H1 (cell line): Measurements from ENCODE around the gene ETFB. TPM values are rescaled to one million over a fixed set of nuclear protein-coding genes. Genes with fewer than 3 reads are reported as not detected.

Experiments
- CTCF ChIA-PET: fragments of 300-600 bp; sonication (Branson Sonifier 250); formaldehyde crosslinking; loops from one replicate; lab custom pipeline; 2021; ENCODE audit not compliant: partially characterized antibody; lab: Charles Lee
- POLR2A ChIA-PET: fragments of 300-600 bp; sonication (Branson Sonifier 250); formaldehyde crosslinking; loops from one replicate; lab custom pipeline; 2021; ENCODE audit warnings: inconsistent platforms; ENCODE audit not compliant: partially characterized antibody; lab: Charles Lee
- DNase-seq, 2 experiments: peaks; one replicate each; pipeline versions ENCODE4 v3.0.0 to v3.0.0-alpha.2; 2010 to 2022; ENCODE audit warnings: low spot score in 2 of 2, low read depth in 1 of 2, mixed read lengths in 1 of 2
- FAIRE-seq: peaks from 2 replicates; lab custom pipeline; 2011; peaks lifted over from hg19 to GRCh38; lab: Jason Lieb, UNC
- H2AFZ ChIP-seq: 2 replicates; pipeline ENCODE4 v1.8.1; 2012; ENCODE audit warnings: low read length, inconsistent platforms
- H2AK5ac ChIP-seq: 2 replicates; pipeline ENCODE4 v1.6.1; 2013; ENCODE audit warnings: low read depth, low read length
- H2BK120ac ChIP-seq: replicated peaks from 2 replicates; pipeline ENCODE3; 2013; ENCODE audit warnings: low read depth, low read length, inconsistent platforms
- H2BK12ac ChIP-seq: 2 replicates; pipeline ENCODE4 v1.6.1; 2013; ENCODE audit warnings: low read depth, low read length
- H2BK15ac ChIP-seq: 2 replicates; pipeline ENCODE4 v1.6.1; 2013; ENCODE audit warnings: low read length
- H2BK20ac ChIP-seq: 2 replicates; pipeline ENCODE4 v1.6.1; 2013; ENCODE audit warnings: low read length
- H2BK5ac ChIP-seq: 2 replicates; pipeline ENCODE4 v1.6.1; 2013; ENCODE audit warnings: low read depth, low read length
- H3K14ac ChIP-seq: 2 replicates; pipeline ENCODE4 v1.6.1; 2013; ENCODE audit warnings: inconsistent platforms; ENCODE audit not compliant: insufficient read length
- H3K18ac ChIP-seq: 2 replicates; pipeline ENCODE4 v1.6.1; 2013; ENCODE audit warnings: low read length; ENCODE audit errors: extremely low read depth
- H3K23ac ChIP-seq: 2 replicates; pipeline ENCODE4 v1.6.1; 2013; ENCODE audit warnings: inconsistent platforms; ENCODE audit not compliant: insufficient read length
- H3K23me2 ChIP-seq: 2 replicates; pipeline ENCODE4 v1.6.1; 2013; ENCODE audit warnings: low read depth, low read length
- H3K27ac ChIP-seq: 2 replicates; pipeline ENCODE4 v1.6.1; 2011; ENCODE audit warnings: low read depth, low read length, inconsistent platforms
- H3K27me3 ChIP-seq, 4 experiments: replicated peaks in 1 of 4; 1 replicate in 1 of 4; 2 replicates in 3 of 4; pipeline versions ENCODE4 v1.6.1 to v1.8.1; 2011 to 2013; ENCODE audit warnings: low read length in 3 of 4, mild to moderate bottlenecking in 3 of 4, inconsistent platforms in 2 of 4, mixed read lengths in 2 of 4, moderate library complexity in 1 of 4; ENCODE audit not compliant: control insufficient read depth in 3 of 4, insufficient read depth in 3 of 4; ENCODE audit errors: extremely low read depth in 1 of 4
- H3K36me3 ChIP-seq, 4 experiments: 2 replicates each; pipeline versions ENCODE4 v1.6.1 to v1.8.1; 2011 to 2013; ENCODE audit warnings: mild to moderate bottlenecking in 4 of 4, low read length in 3 of 4, moderate library complexity in 2 of 4, control low read depth in 1 of 4, inconsistent platforms in 1 of 4; ENCODE audit not compliant: insufficient read depth in 4 of 4, control insufficient read depth in 2 of 4
- H3K4ac ChIP-seq: replicated peaks from 2 replicates; pipeline ENCODE3; 2013; ENCODE audit warnings: low read length, low read depth, mixed read lengths, inconsistent platforms; ENCODE audit not compliant: insufficient read length
- H3K4me1 ChIP-seq, 4 experiments: replicated peaks in 1 of 4; 1 replicate in 1 of 4; 2 replicates in 3 of 4; pipeline versions ENCODE4 v1.6.1 to v1.8.1; 2011 to 2013; ENCODE audit warnings: low read length in 3 of 4, inconsistent platforms in 2 of 4, mixed read lengths in 1 of 4; ENCODE audit not compliant: insufficient read depth in 4 of 4, control insufficient read depth in 3 of 4
- H3K4me2 ChIP-seq, 2 experiments: 2 replicates each; pipeline versions ENCODE4 v1.6.1 to v1.8.1; 2011 to 2013; ENCODE audit warnings: low read depth in 2 of 2, low read length in 2 of 2, control low read depth in 1 of 2, inconsistent platforms in 1 of 2, mild to moderate bottlenecking in 1 of 2; ENCODE audit not compliant: insufficient read depth in 1 of 2
- H3K4me3 ChIP-seq, 4 experiments: fragments of 200-600, 300-600 bp in 1 of 4; sonication (generic), shearing (Covaris generic), sonication (Bioruptor Twin) in 1 of 4; 2 replicates each; pipeline versions ENCODE4 v1.5.1 to v1.8.1; 2011 to 2016; ENCODE audit warnings: low read length in 4 of 4, low read depth in 3 of 4, control low read depth in 2 of 4, inconsistent platforms in 2 of 4, mild to moderate bottlenecking in 2 of 4, mixed read lengths in 1 of 4, moderate library complexity in 1 of 4; ENCODE audit not compliant: insufficient read depth in 2 of 4; ENCODE audit errors: extremely low read depth in 1 of 4
- H3K56ac ChIP-seq: replicated peaks from 2 replicates; pipeline ENCODE3; 2013; ENCODE audit warnings: low read depth, mild to moderate bottlenecking, mixed read lengths, low read length, inconsistent platforms; ENCODE audit not compliant: insufficient read length
- H3K79me1 ChIP-seq: 2 replicates; pipeline ENCODE4 v1.6.1; 2013; ENCODE audit warnings: low read depth, low read length, control low read depth
- H3K79me2 ChIP-seq, 2 experiments: 2 replicates each; pipeline versions ENCODE4 v1.6.1 to v1.8.1; 2012 to 2013; ENCODE audit warnings: low read length in 2 of 2, mild to moderate bottlenecking in 2 of 2, inconsistent platforms in 1 of 2; ENCODE audit not compliant: insufficient read depth in 2 of 2, control insufficient read depth in 1 of 2
- H3K9ac ChIP-seq, 4 experiments: replicated peaks in 1 of 4; 1 replicate in 1 of 4; 2 replicates in 3 of 4; pipeline versions ENCODE4 v1.6.1 to v1.8.1; 2011 to 2013; ENCODE audit warnings: low read depth in 3 of 4, low read length in 3 of 4, control low read depth in 2 of 4, mild to moderate bottlenecking in 2 of 4, moderate library complexity in 2 of 4, inconsistent platforms in 1 of 4; ENCODE audit errors: extremely low read depth in 1 of 4
- H3K9me3 ChIP-seq, 2 experiments: 2 replicates each; pipeline versions ENCODE4 v1.6.1 to v1.8.1; 2012 to 2013; ENCODE audit warnings: mild to moderate bottlenecking in 2 of 2, moderate library complexity in 2 of 2, control low read depth in 1 of 2, inconsistent platforms in 1 of 2, low read depth in 1 of 2, low read length in 1 of 2, mixed read lengths in 1 of 2; ENCODE audit not compliant: insufficient read depth in 2 of 2
- H4K20me1 ChIP-seq, 2 experiments: replicated peaks in 1 of 2; 2 replicates each; pipeline versions ENCODE3 to v1.8.1; 2011 to 2013; ENCODE audit warnings: inconsistent platforms in 2 of 2, low read length in 2 of 2, mild to moderate bottlenecking in 1 of 2; ENCODE audit not compliant: insufficient read depth in 2 of 2, control insufficient read depth in 1 of 2
- H4K5ac ChIP-seq: 2 replicates; pipeline ENCODE4 v1.6.1; 2013; ENCODE audit warnings: low read length, low read depth, mixed read lengths, inconsistent platforms; ENCODE audit not compliant: insufficient read length
- H4K8ac ChIP-seq: 2 replicates; pipeline ENCODE4 v1.8.0; 2013; ENCODE audit warnings: mild to moderate bottlenecking, moderate library complexity, low read length, inconsistent platforms; ENCODE audit not compliant: insufficient read depth; ENCODE audit errors: extremely low read depth
- H4K91ac ChIP-seq: replicated peaks from 2 replicates; pipeline ENCODE3; 2013; ENCODE audit warnings: low read length, mixed read lengths, inconsistent platforms; ENCODE audit not compliant: insufficient read length
- ASH2L ChIP-seq: fragments of 200-600, 300-600 bp; sonication (generic); IDR thresholded peaks from one replicate; pipeline ENCODE4 v1.7.1; 2017; ENCODE audit warnings: low read length
- CBX5 ChIP-seq: fragments of 300-800, 300-1000 bp; sonication (generic); IDR thresholded peaks from 2 replicates; pipeline ENCODE4 v1.7.1; 2016; ENCODE audit warnings: antibody characterized with exemption, low read length, low read depth
- CHD1 ChIP-seq: IDR thresholded peaks from 2 replicates; pipeline ENCODE4 v1.6.1; 2012; ENCODE audit warnings: low read depth, low read length, improper control_type of control experiment
- CTCF ChIP-seq, 3 experiments: IDR thresholded peaks; 1 replicate in 2 of 3; 2 replicates in 1 of 3; pipeline versions ENCODE4 v1.5.1 to v1.6.1; 2011; ENCODE audit warnings: low read length in 3 of 3, mild to moderate bottlenecking in 3 of 3, inconsistent platforms in 2 of 3, low read depth in 1 of 3, moderate library complexity in 1 of 3; ENCODE audit not compliant: insufficient read depth in 1 of 3; ENCODE audit errors: control extremely low read depth in 1 of 3
- EGR1 ChIP-seq: IDR thresholded peaks from 2 replicates; pipeline ENCODE4 v1.6.1; 2011; ENCODE audit warnings: low read depth, low read length, borderline replicate concordance
- HDAC2 ChIP-seq, 2 experiments: fragments of 300-600 bp in 1 of 2; sonication (generic) in 1 of 2; IDR thresholded peaks; 2 replicates each; pipeline ENCODE4 v1.6.1; 2011 to 2012; ENCODE audit warnings: low read depth in 2 of 2, low read length in 2 of 2, mild to moderate bottlenecking in 2 of 2, moderate library complexity in 2 of 2, borderline replicate concordance in 1 of 2, inconsistent platforms in 1 of 2
- MAFK ChIP-seq: IDR thresholded peaks from 2 replicates; pipeline ENCODE4 v1.6.1; 2012; ENCODE audit warnings: low read depth, mild to moderate bottlenecking, improper control_type of control experiment, low read length
- SIN3A ChIP-seq, 2 experiments: IDR thresholded peaks in 1 of 2; conservative IDR thresholded peaks in 1 of 2; 2 replicates each; pipeline ENCODE4 v1.6.1; 2011 to 2012; ENCODE audit warnings: low read length in 2 of 2, improper control_type of control experiment in 1 of 2, low read depth in 1 of 2, mild to moderate bottlenecking in 1 of 2
- SP2 ChIP-seq: IDR thresholded peaks from 2 replicates; pipeline ENCODE4 v1.6.1; 2012; ENCODE audit warnings: mild to moderate bottlenecking, low read length, inconsistent platforms
- ZNF274 ChIP-seq: IDR thresholded peaks from 2 replicates; pipeline ENCODE4 v1.7.0; 2012; ENCODE audit warnings: low read length, borderline replicate concordance; ENCODE audit errors: extremely low read depth
- WGBS, 2 experiments: shearing (Covaris generic) in 1 of 2; methylation state at CpG; one replicate each; pipeline versions ENCODE4 v1.1.6 to v1.1.7; 2013 to 2015; ENCODE audit warnings: low lambda C conversion rate in 2 of 2, mixed read lengths in 2 of 2, inconsistent platforms in 1 of 2, low coverage in 1 of 2, missing lambda C conversion rate in 1 of 2; ENCODE audit not compliant: insufficient replicate concordance in 2 of 2, insufficient coverage in 1 of 2, insufficient read length in 1 of 2; ENCODE audit errors: extremely low coverage in 1 of 2, missing lambda C conversion rate in 1 of 2; 5-methylcytosine and 5-hydroxymethylcytosine counted together
- polyA plus RNA-seq, 7 experiments: library from polyadenylated mRNA; depleted of rRNA in 3 of 7; stranded (reverse) in 5 of 7; unstranded in 2 of 7; fragments of >200 nt in 5 of 7; fragments of 200-250 nt in 2 of 7; gene quantifications; 1 replicate in 5 of 7; 2 replicates in 1 of 7; 4 replicates in 1 of 7; pipeline versions ENCODE4 v1.2.1 to v1.2.3, GENCODE V29; 2011 to 2013; ENCODE audit warnings: missing spikeins in 2 of 7, mixed read lengths in 2 of 7
- total RNA-seq: library from RNA; stranded (reverse); fragmentation: NEBNext Ultra II Directional; extraction: Animal tissue kit (Norgen Biotek cat#: 25700); gene quantifications from 2 replicates; pipeline ENCODE4 v1.2.1, GENCODE V29; 2021

Gene ETFB
- total and polyA plus RNA-seq, 2 of the 8 experiments (the other 6 are each of a cell fraction or from before 2014, with no cell fraction given) = 40.0 to 66.5 TPM

GRCh38 chr19:51316688-51317087 lies 49.5 kb downstream of the ETFB start:
- Histone ChIP-seq H3K27ac (no peak overlapping the region), H2BK120ac (no peak overlapping the region), H3K4me3 (no peak overlapping the region), H3K36me3 (0 out of 8 replicates have a peak, but pooled peaks cover 0 to 2% (median 0%) of the 10 kb centered on the region in 4 experiments), H3K56ac (no peak overlapping the region), H3K4me1 (peaks cover 3 to 8% (median 5%) of the 10 kb centered on the region in 4 experiments; a peak in 6 of 7 replicates), H3K79me1 (peaks cover 14% of the 10 kb centered on the region), H3K18ac (no peak overlapping the region), H3K9ac (no peak overlapping the region), H3K4me2 (no peak overlapping the region), H3K9me3 (no peaks in the 10 kb centered on the region), H3K23me2 (peaks cover 13% of the 10 kb centered on the region; the same call in 1 of the 2 replicates), H2BK5ac (no peak overlapping the region), H3K79me2 (no peaks in the 10 kb centered on the region), H2AK5ac (no peak overlapping the region), H4K91ac (no peak overlapping the region), H4K8ac (no peak overlapping the region), H3K4ac (no peak overlapping the region), H3K14ac (no peak overlapping the region), H2BK15ac (no peak overlapping the region), H3K23ac (no peak overlapping the region), H2AFZ (no peak overlapping the region), H2BK20ac (no peak overlapping the region), H4K5ac (no peak overlapping the region), H2BK12ac (no peak overlapping the region), H4K20me1 (peaks cover 3 to 28% of the 10 kb centered on the region in 2 experiments), H3K27me3 (peaks cover 0 to 2% (median 0%) of the 10 kb centered on the region in 4 experiments; a peak in 3 of 7 replicates)
- WGBS, 2 experiments = 75% methylated on average over 8 of the region's 8 CpGs; no CpG with 5 or more reads in 1 of the 2 experiments
- ChIA-PET CTCF (interaction anchor here (0.6 to 2.2 kb wide), 3 partner anchors 11 to 198 kb away, joined by 3 to 6 read pairs (median 4); no protein-coding TSS in a partner anchor), POLR2A (interaction anchor here (1.6 to 2.1 kb wide), 2 partner anchors 10 to 13 kb away, joined by 5 to 7 read pairs; no protein-coding TSS in a partner anchor)
- FAIRE-seq (no peak), DNase-seq (no peak)
- TF ChIP-seq ZNF274 (no peak), SIN3A (conservative IDR thresholded peaks at IDR 0.05 in 1 of 2, IDR thresholded peaks at IDR 0.05 in 1 of 2; ENCODE audit: low read depth in 1 of 2, low read length in 2 of 2) (no peak), CBX5 (no peak), ASH2L (no peak), EGR1 (no peak), CHD1 (no peak), MAFK (no peak), CTCF (IDR thresholded peaks at IDR 0.05; ENCODE audit: control extremely low read depth in 1 of 3, insufficient read depth in 1 of 3, low read depth in 1 of 3, low read length in 3 of 3) (no peak), HDAC2 (IDR thresholded peaks at IDR 0.05; ENCODE audit: borderline replicate concordance in 1 of 2, low read depth in 2 of 2, low read length in 2 of 2) (no peak), SP2 (no peak)
